Neural crest cell (in vitro differentiated cells): ENCODE data around the gene PACS2. TPM values are rescaled to one million over a fixed set of nuclear protein-coding genes. Genes with fewer than 3 reads are reported as not detected.

Experiments
- DNase-seq: peaks from one replicate; pipeline ENCODE4 v3.0.0; 2021; ENCODE audit warnings: low read depth, mixed read lengths, low spot score
- H3K27ac Mint-ChIP-seq: one replicate; pipeline ENCODE4 v1.8.0; 2021; ENCODE audit warnings: mild to moderate bottlenecking, mixed read lengths; ENCODE audit not compliant: unreplicated experiment
- H3K27me3 Mint-ChIP-seq: 2 replicates; pipeline ENCODE4 v1.8.0; 2021; ENCODE audit warnings: low read depth, mild to moderate bottlenecking, mixed read lengths
- H3K36me3 Mint-ChIP-seq: 2 replicates; pipeline ENCODE4 v1.8.0; 2021; ENCODE audit warnings: low read depth, mild to moderate bottlenecking, mixed read lengths
- H3K4me1 Mint-ChIP-seq: 2 replicates; pipeline ENCODE4 v1.8.0; 2021; ENCODE audit warnings: mixed read lengths
- H3K4me3 Mint-ChIP-seq: one replicate; pipeline ENCODE4 v1.8.0; 2021; ENCODE audit warnings: mild to moderate bottlenecking, mixed read lengths
- H3K9me3 Mint-ChIP-seq: 2 replicates; pipeline ENCODE4 v1.8.0; 2021; ENCODE audit warnings: mixed read lengths
- total RNA-seq: library from RNA; stranded (reverse); gene quantifications from 2 replicates; pipeline ENCODE4 v1.2.1, GENCODE V29; 2021
- TF ChIP-seq, protein P1 (sequence below): fragments of 200-600 bp; sonication (generic); conservative IDR thresholded peaks from 2 replicates; pipeline ENCODE4 v1.5.0; 2021; ENCODE audit warnings: antibody characterized with exemption, mild to moderate bottlenecking

Gene PACS2
- total RNA-seq, 1 donor from 2014 or later = 104 TPM

DNA sequence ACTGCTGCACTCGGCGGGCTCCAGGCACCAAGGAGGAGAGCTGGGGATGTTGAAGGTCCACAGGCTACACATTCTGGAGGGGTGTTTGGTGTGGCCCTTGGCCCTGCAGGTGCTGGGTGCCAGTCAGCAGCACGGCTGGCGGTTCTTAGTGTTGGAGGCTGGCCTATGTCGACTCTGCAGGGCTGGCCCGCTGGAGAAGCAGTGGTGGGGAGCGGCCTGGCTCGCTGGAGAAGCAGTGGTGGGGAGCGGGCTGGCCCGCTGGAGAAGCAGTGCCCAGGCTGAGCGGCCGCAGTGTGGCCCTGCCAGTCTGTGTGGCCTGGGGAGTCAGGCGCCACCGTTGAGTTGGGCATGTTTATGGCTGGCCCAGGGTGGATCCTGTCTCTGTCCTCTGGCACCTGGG, 132.4 kb downstream of the PACS2 start:
- Mint-ChIP-seq H3K27me3 (no peaks in the 10 kb centered on the region), H3K4me1 (no peaks in the 10 kb centered on the region), H3K9me3 (no peaks in the 10 kb centered on the region), H3K36me3 (no peaks in the 10 kb centered on the region), H3K4me3 (no peak overlapping the region), H3K27ac (no peak overlapping the region)
- DNase-seq = no peak
- TF ChIP-seq, protein P1, sequence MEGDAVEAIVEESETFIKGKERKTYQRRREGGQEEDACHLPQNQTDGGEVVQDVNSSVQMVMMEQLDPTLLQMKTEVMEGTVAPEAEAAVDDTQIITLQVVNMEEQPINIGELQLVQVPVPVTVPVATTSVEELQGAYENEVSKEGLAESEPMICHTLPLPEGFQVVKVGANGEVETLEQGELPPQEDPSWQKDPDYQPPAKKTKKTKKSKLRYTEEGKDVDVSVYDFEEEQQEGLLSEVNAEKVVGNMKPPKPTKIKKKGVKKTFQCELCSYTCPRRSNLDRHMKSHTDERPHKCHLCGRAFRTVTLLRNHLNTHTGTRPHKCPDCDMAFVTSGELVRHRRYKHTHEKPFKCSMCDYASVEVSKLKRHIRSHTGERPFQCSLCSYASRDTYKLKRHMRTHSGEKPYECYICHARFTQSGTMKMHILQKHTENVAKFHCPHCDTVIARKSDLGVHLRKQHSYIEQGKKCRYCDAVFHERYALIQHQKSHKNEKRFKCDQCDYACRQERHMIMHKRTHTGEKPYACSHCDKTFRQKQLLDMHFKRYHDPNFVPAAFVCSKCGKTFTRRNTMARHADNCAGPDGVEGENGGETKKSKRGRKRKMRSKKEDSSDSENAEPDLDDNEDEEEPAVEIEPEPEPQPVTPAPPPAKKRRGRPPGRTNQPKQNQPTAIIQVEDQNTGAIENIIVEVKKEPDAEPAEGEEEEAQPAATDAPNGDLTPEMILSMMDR = no peak

Other genes starting within 250 kb of the PACS2 start
- not detected in 2 replicates for gene GPR132, start 249.3 kb upstream of the PACS2 start, total RNA-seq
- 2.7 and 4.2 TPM in 2 replicates for gene JAG2, start 146.0 kb upstream of the PACS2 start, total RNA-seq
- gene NUDT14, start 133.4 kb upstream of the PACS2 start, total RNA-seq = 25.6 and 27.1 TPM in 2 replicates
- gene BTBD6, start 66.2 kb upstream of the PACS2 start, total RNA-seq = 33.6 and 36.6 TPM in 2 replicates
- 50.0 and 51.1 TPM in 2 replicates for gene BRF1, start 13.7 kb upstream of the PACS2 start, total RNA-seq
- gene TEX22, start 83.8 kb downstream of the PACS2 start, total RNA-seq = 4.4 and 5.2 TPM in 2 replicates
- 246 and 251 TPM in 2 replicates for gene MTA1, start 105.1 kb downstream of the PACS2 start, total RNA-seq
- 38.3 and 39.3 TPM in 2 replicates for gene CRIP2, start 160.1 kb downstream of the PACS2 start, total RNA-seq
- gene CRIP1, start 172.1 kb downstream of the PACS2 start, total RNA-seq = 3.2 and 4.8 TPM in 2 replicates
- 39.6 and 44.9 TPM in 2 replicates for gene TEDC1, start 176.5 kb downstream of the PACS2 start, total RNA-seq
- gene TMEM121, start 211.8 kb downstream of the PACS2 start, total RNA-seq = 12.3 and 13.9 TPM in 2 replicates